GM21529 (cell line): ENCODE data around the gene LCE1A.

ENCODE experiments used
- ATAC-seq: cut with Tn5 transposase; IDR thresholded peaks from one replicate; pipeline ENCODE4 v1.9.1; 2021; ENCODE audit not compliant: unreplicated experiment

Gene LCE1A

GRCh38 chr1:152827173-152827572, at the start of gene LCE1A:
LCE1A (plus strand) TSS chr1:152827473; CDS start chr1:152827473, 0 bp downstream.
- no peak for ATAC-seq

GRCh38 chr1:152777510-152778137, 49.6 kb upstream of the LCE1A start:
- ATAC-seq = no peak

GRCh38 chr1:152783095-152783494, 44.2 kb upstream of the LCE1A start:
- no peak for ATAC-seq

GRCh38 chr1:152786077-152786476, 41.2 kb upstream of the LCE1A start, which contains the start of gene LCE1E:
LCE1E (plus strand) TSS chr1:152786257; CDS start chr1:152787300, 1,043 bp downstream.
- ATAC-seq = no peak

GRCh38 chr1:152795686-152796085, 31.6 kb upstream of the LCE1A start:
- ATAC-seq = no peak

- no peak for ATAC-seq
Observed at GRCh38 chr1:152796421-152796820, 30.9 kb upstream of the LCE1A start, which contains the start of gene LCE1D. LCE1D (plus strand) TSS chr1:152796721; CDS start chr1:152797795, 1,074 bp downstream.

- no peak for ATAC-seq
Observed at GRCh38 chr1:152801333-152801732, 25.9 kb upstream of the LCE1A start.

GRCh38 chr1:152806576-152806975, 20.7 kb upstream of the LCE1A start, which contains the start of gene LCE1C:
LCE1C (minus strand) TSS chr1:152806651; CDS start chr1:152805478, 1,173 bp downstream.
- ATAC-seq = no peak

GRCh38 chr1:152811050-152811449, 16.2 kb upstream of the LCE1A start:
- ATAC-seq = no peak

GRCh38 chr1:152811671-152812070, 15.6 kb upstream of the LCE1A start, which contains the start of gene LCE1B:
LCE1B (plus strand) TSS chr1:152811971; CDS start chr1:152812447, 476 bp downstream.
- ATAC-seq = no peak

GRCh38 chr1:152817309-152817708, 10.0 kb upstream of the LCE1A start:
- no peak for ATAC-seq

GRCh38 chr1:152823294-152823693, 4.0 kb upstream of the LCE1A start:
- no peak for ATAC-seq

- no peak for ATAC-seq
Observed at GRCh38 chr1:152824964-152825363, 2.3 kb upstream of the LCE1A start.

GRCh38 chr1:152836870-152837269, 9.6 kb downstream of the LCE1A start:
- ATAC-seq = no peak

GRCh38 chr1:152842556-152842955, 15.3 kb downstream of the LCE1A start, which contains the start of gene LCE6A:
LCE6A (plus strand) TSS chr1:152842856; CDS start chr1:152843521, 665 bp downstream.
- ATAC-seq = no peak

- no peak for ATAC-seq
Observed at GRCh38 chr1:152855661-152856060, 28.4 kb downstream of the LCE1A start.

- ATAC-seq = no peak
Observed at GRCh38 chr1:152858062-152858461, 30.8 kb downstream of the LCE1A start.

- no peak for ATAC-seq
Observed at GRCh38 chr1:152859696-152860095, 32.4 kb downstream of the LCE1A start, which contains the start of gene LCE7A. LCE7A (plus strand) TSS chr1:152859996; CDS start chr1:152860698, 702 bp downstream.

GRCh38 chr1:152860129-152860528, 32.9 kb downstream of the LCE1A start:
- no peak for ATAC-seq

- no peak for ATAC-seq
Observed at GRCh38 chr1:152861374-152861773, 34.1 kb downstream of the LCE1A start.

- no peak for ATAC-seq
Observed at GRCh38 chr1:152864443-152864842, 37.2 kb downstream of the LCE1A start.

- no peak for ATAC-seq
Observed at GRCh38 chr1:152866321-152866720, 39.0 kb downstream of the LCE1A start.
